Neural progenitor cell (in vitro differentiated cells): ENCODE data around the gene CCDC201.

ENCODE experiments used
- CTCF ChIP-seq: fragments of 200-600 bp; sonication (generic); IDR thresholded peaks from 2 replicates; pipeline ENCODE4 v1.5.1; 2017; ENCODE audit warnings: antibody characterized with exemption, mild to moderate bottlenecking
- EZH2 ChIP-seq: fragments of 200-600 bp; sonication (generic); IDR thresholded peaks from 2 replicates; pipeline ENCODE4 v1.6.1; 2017; ENCODE audit warnings: antibody characterized with exemption, mild to moderate bottlenecking, moderate library complexity

DNA sequence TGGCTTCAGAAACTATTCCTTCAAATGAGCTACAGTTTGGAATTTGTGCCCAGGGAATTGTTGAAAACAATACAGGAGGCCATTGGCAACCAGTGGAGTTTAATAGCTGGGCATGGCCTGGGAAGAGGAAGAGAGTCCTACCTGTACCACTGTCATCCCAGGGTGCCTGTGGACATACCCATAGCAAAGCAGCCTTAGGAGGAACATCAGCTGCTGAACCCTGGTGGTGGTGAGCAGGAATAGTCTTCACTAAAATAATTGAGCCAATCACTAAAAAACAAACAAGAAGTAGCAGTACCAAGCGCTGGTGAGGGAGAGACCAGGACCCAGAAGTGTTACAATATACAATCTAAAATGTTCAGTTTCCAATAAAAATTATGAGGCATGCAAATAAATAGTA is 29.9 kb upstream of the CCDC201 start:
- TF ChIP-seq CTCF: no peak
- TF ChIP-seq EZH2: no peak
